ENCODE data around the gene ZBTB45. TPM values are rescaled to one million over a fixed set of nuclear protein-coding genes. Genes with fewer than 3 reads are reported as not detected.
"Not testable (repeated sequence)": the region's sequence is repeated elsewhere in the genome, so short reads cannot be mapped to it uniquely, and the experiment has no call there.

Gene ZBTB45
- total RNA-seq, 2 experiments from 2014 or later: 5.5 to 6.0 TPM

- CTCF ChIA-PET: interaction anchor here (0.9 kb wide), 1 partner anchor 10 kb away, joined by 3 read pairs; no protein-coding TSS in a partner anchor
- Mint-ChIP-seq H3K4me1 (ENCODE audit: low read depth) (peaks cover 22% of the 10 kb centered on the region), H3K27ac (no peak within 1 kb of the TSS), H3K9me3 (peaks cover 9% of the 10 kb centered on the region), H3K27me3 (ENCODE audit: low read depth) (no peaks in the 10 kb centered on the region), H3K4me3 (no peak within 1 kb of the TSS), H3K36me3 (ENCODE audit: low read depth) (peaks cover 12% of the 10 kb centered on the region)
- intact Hi-C loops (cut with micrococcal nuclease): no loop called here
- DNase-seq: no peak
Observed at GRCh38 chr19:58511353-58512208, 8.0 kb downstream of the ZBTB45 start, which contains the start of gene SLC27A5. TSS of gene SLC27A5 (minus strand) at chr19:58511992. CDS start at chr19:58511955, 37 bp downstream.

GRCh38 chr19:58510084-58510862, 9.3 kb downstream of the ZBTB45 start:
- Mint-ChIP-seq H3K36me3 (ENCODE audit: low read depth) (peaks cover 4% of the 10 kb centered on the region), H3K9me3 (peaks cover 11% of the 10 kb centered on the region), H3K27ac (no peak overlapping the region), H3K4me3 (peak overlapping the region; percentile 2), H3K4me1 (ENCODE audit: low read depth) (peaks cover 13% of the 10 kb centered on the region), H3K27me3 (ENCODE audit: low read depth) (no peaks in the 10 kb centered on the region)
- no peak for DNase-seq
- CTCF ChIA-PET: interaction anchor here (0.9 kb wide), 1 partner anchor 9 kb away, joined by 3 read pairs; no protein-coding TSS in a partner anchor
- intact Hi-C loops (cut with micrococcal nuclease): no loop called here

GRCh38 chr19:58509731-58510083, 9.9 kb downstream of the ZBTB45 start:
- Mint-ChIP-seq H3K4me1 (ENCODE audit: low read depth) (peaks cover 9% of the 10 kb centered on the region), H3K27me3 (ENCODE audit: low read depth) (no peaks in the 10 kb centered on the region), H3K9me3 (peaks cover 11% of the 10 kb centered on the region), H3K36me3 (ENCODE audit: low read depth) (peaks cover under 1% of the 10 kb centered on the region), H3K4me3 (no peak overlapping the region), H3K27ac (no peak overlapping the region)
- CTCF ChIA-PET: interaction anchor here (0.9 kb wide), 1 partner anchor 11 kb away, joined by 3 read pairs; no protein-coding TSS in a partner anchor
- DNase-seq: no peak
- intact Hi-C loops (cut with micrococcal nuclease): no loop called here

- H3K36me3 Mint-ChIP-seq (ENCODE audit: low read depth); H3K27me3 Mint-ChIP-seq (ENCODE audit: low read depth); H3K4me1 Mint-ChIP-seq (ENCODE audit: low read depth); DNase-seq; H3K4me3 Mint-ChIP-seq; intact Hi-C loops (cut with micrococcal nuclease); H3K27ac Mint-ChIP-seq; CTCF ChIA-PET: not testable (repeated sequence)
- peaks cover 11% of the 10 kb centered on the region for H3K9me3 Mint-ChIP-seq
Observed at GRCh38 chr19:58507602-58508223, 11.9 kb downstream of the ZBTB45 start.

- H3K36me3 Mint-ChIP-seq (ENCODE audit: low read depth): peaks cover 2% of the 10 kb centered on the region
- no peaks in the 10 kb centered on the region for H3K27me3 Mint-ChIP-seq (ENCODE audit: low read depth)
- CTCF ChIA-PET: interaction anchor here (0.6 to 1.7 kb wide), 3 partner anchors 12 to 20 kb away, joined by 3 to 6 read pairs (median 5); partner anchors contain the start of gene ZBTB45
- H3K4me1 Mint-ChIP-seq (ENCODE audit: low read depth): peaks cover 23% of the 10 kb centered on the region
- intact Hi-C loops (cut with micrococcal nuclease): no loop called here
- no peak overlapping the region for H3K4me3 Mint-ChIP-seq
- H3K27ac Mint-ChIP-seq: no peak overlapping the region
- H3K9me3 Mint-ChIP-seq: peaks cover 9% of the 10 kb centered on the region
- DNase-seq: no peak
Observed at GRCh38 chr19:58500242-58500641, 19.4 kb downstream of the ZBTB45 start.

GRCh38 chr19:58499021-58499927, 20.3 kb downstream of the ZBTB45 start:
- H3K27ac Mint-ChIP-seq: peak overlapping the region; percentile 81
- H3K36me3 Mint-ChIP-seq (ENCODE audit: low read depth): peaks cover 2% of the 10 kb centered on the region
- H3K27me3 Mint-ChIP-seq (ENCODE audit: low read depth): no peaks in the 10 kb centered on the region
- peaks cover 23% of the 10 kb centered on the region for H3K4me1 Mint-ChIP-seq (ENCODE audit: low read depth)
- H3K4me3 Mint-ChIP-seq: peak overlapping the region; percentile 92
- CTCF ChIA-PET: interaction anchor here (0.8 to 1.7 kb wide), 3 partner anchors 10 to 82 kb away, joined by 3 to 6 read pairs (median 3); partner anchors contain the start of gene ZBTB45
- intact Hi-C loops (cut with micrococcal nuclease): loop anchor here (1.0 to 5.0 kb wide), 12 partner anchors 15 to 316 kb away; partner anchors contain the start of genes ERVK3-1, MZF1, RPS5 and TRIM28
- peaks cover 9% of the 10 kb centered on the region for H3K9me3 Mint-ChIP-seq
- DNase-seq: peak; percentile 100

GRCh38 chr19:58498316-58499020, 21.1 kb downstream of the ZBTB45 start:
- H3K27me3 Mint-ChIP-seq (ENCODE audit: low read depth): no peaks in the 10 kb centered on the region
- CTCF ChIA-PET: interaction anchor here (0.8 to 1.2 kb wide), 2 partner anchors 11 to 83 kb away, joined by 3 read pairs; no protein-coding TSS in a partner anchor
- H3K27ac Mint-ChIP-seq: no peak overlapping the region
- H3K36me3 Mint-ChIP-seq (ENCODE audit: low read depth): peaks cover 2% of the 10 kb centered on the region
- H3K9me3 Mint-ChIP-seq: peaks cover 9% of the 10 kb centered on the region
- DNase-seq: no peak
- H3K4me3 Mint-ChIP-seq: peak overlapping the region; percentile 92
- intact Hi-C loops (cut with micrococcal nuclease): loop anchor here (1.0 to 5.0 kb wide), 12 partner anchors 16 to 315 kb away; partner anchors contain the start of genes ERVK3-1, MZF1, RPS5 and TRIM28
- H3K4me1 Mint-ChIP-seq (ENCODE audit: low read depth): peaks cover 23% of the 10 kb centered on the region

- CTCF ChIA-PET: no interaction called here
- peaks cover 2% of the 10 kb centered on the region for H3K36me3 Mint-ChIP-seq (ENCODE audit: low read depth)
- peaks cover 23% of the 10 kb centered on the region for H3K4me1 Mint-ChIP-seq (ENCODE audit: low read depth)
- peaks cover 9% of the 10 kb centered on the region for H3K9me3 Mint-ChIP-seq
- DNase-seq: no peak
- peak overlapping the region; percentile 92 for H3K4me3 Mint-ChIP-seq
- intact Hi-C loops (cut with micrococcal nuclease): loop anchor here (5.0 kb wide), 1 partner anchor 90 kb away; the partner anchor contains the start of gene ZNF584
- H3K27me3 Mint-ChIP-seq (ENCODE audit: low read depth): no peaks in the 10 kb centered on the region
- no peak overlapping the region for H3K27ac Mint-ChIP-seq
Observed at GRCh38 chr19:58497634-58498170, 21.9 kb downstream of the ZBTB45 start.

- intact Hi-C loops (cut with micrococcal nuclease): no loop called here
- peaks cover 19% of the 10 kb centered on the region for H3K4me1 Mint-ChIP-seq (ENCODE audit: low read depth)
- H3K36me3 Mint-ChIP-seq (ENCODE audit: low read depth): peaks cover 1% of the 10 kb centered on the region
- no peak for DNase-seq
- no peak overlapping the region for H3K4me3 Mint-ChIP-seq
- H3K27me3 Mint-ChIP-seq (ENCODE audit: low read depth): no peaks in the 10 kb centered on the region
- CTCF ChIA-PET: no interaction called here
- H3K9me3 Mint-ChIP-seq: no peaks in the 10 kb centered on the region
- no peak overlapping the region for H3K27ac Mint-ChIP-seq
Observed at GRCh38 chr19:58492265-58492664, 27.3 kb downstream of the ZBTB45 start.

- intact Hi-C loops (cut with micrococcal nuclease): no loop called here
- H3K4me3 Mint-ChIP-seq: no peak overlapping the region
- peaks cover 13% of the 10 kb centered on the region for H3K4me1 Mint-ChIP-seq (ENCODE audit: low read depth)
- DNase-seq: no peak
- H3K27ac Mint-ChIP-seq: no peak overlapping the region
- CTCF ChIA-PET: no interaction called here
- H3K36me3 Mint-ChIP-seq (ENCODE audit: low read depth): peaks cover 1% of the 10 kb centered on the region
- no peaks in the 10 kb centered on the region for H3K27me3 Mint-ChIP-seq (ENCODE audit: low read depth)
- H3K9me3 Mint-ChIP-seq: no peaks in the 10 kb centered on the region
Observed at GRCh38 chr19:58491393-58491792, 28.2 kb downstream of the ZBTB45 start.
